ENCODE measurements around the gene CCDC122.

CCDC122 gene

GRCh38 chr13:43800828-43801227 is 78.7 kb downstream of the CCDC122 start:
- peak; percentile 47 for DNase-seq

GRCh38 chr13:43799191-43799590 is 80.3 kb downstream of the CCDC122 start:
- peak; percentile 47 for DNase-seq

GRCh38 chr13:43797869-43798268 is 81.7 kb downstream of the CCDC122 start:
- no peak for DNase-seq

- peak; percentile 72 for DNase-seq
Observed at GRCh38 chr13:43797159-43797558, 82.4 kb downstream of the CCDC122 start.

- no peak for DNase-seq
Observed at GRCh38 chr13:43794416-43794815, 85.1 kb downstream of the CCDC122 start.

- no peak for DNase-seq
Observed at GRCh38 chr13:43792076-43792881, 87.3 kb downstream of the CCDC122 start.

- no peak for DNase-seq
Observed at GRCh38 chr13:43787997-43788396, 91.5 kb downstream of the CCDC122 start.

GRCh38 chr13:43787518-43787891 is 92.0 kb downstream of the CCDC122 start:
- no peak for DNase-seq

- peak; percentile 41 for DNase-seq
Observed at GRCh38 chr13:43786766-43787517, 92.6 kb downstream of the CCDC122 start, which contains the start of gene ENOX1. ENOX1 (minus strand) TSS chr13:43786972.

- no peak for DNase-seq
Observed at GRCh38 chr13:43786472-43786765, 93.1 kb downstream of the CCDC122 start.
